GM23338 (cell line): ENCODE measurements around the gene ING3.

Source experiments
- CREB1 ChIP-seq: fragments of 250-450 bp; sonication (Bioruptor Pico); IDR thresholded peaks from 2 replicates; pipeline ENCODE4 v1.5.0; 2020; ENCODE audit warnings: low read depth, mild to moderate bottlenecking, moderate library complexity
- CTCF ChIP-seq, 2 experiments: fragments of 200-600 bp in 1 of 2; sonication (generic) in 1 of 2; conservative IDR thresholded peaks; 2 replicates each; pipeline versions ENCODE4 v1.5.1 to v1.6.1; 2016 to 2017; ENCODE audit warnings: antibody characterized with exemption in 2 of 2, low read depth in 2 of 2, mild to moderate bottlenecking in 2 of 2, moderate library complexity in 1 of 2
- EZH2 ChIP-seq: fragments of 200-600 bp; sonication (generic); IDR thresholded peaks from one replicate; pipeline ENCODE4 v1.8.0; 2017; ENCODE audit warnings: antibody characterized with exemption, mild to moderate bottlenecking, low read depth; ENCODE audit not compliant: unreplicated experiment
- EZH2phosphoT487 ChIP-seq: fragments of 200-600 bp; sonication (generic); IDR thresholded peaks from one replicate; pipeline ENCODE4 v1.8.1; 2018; ENCODE audit warnings: antibody characterized with exemption; ENCODE audit not compliant: unreplicated experiment
- JUNB ChIP-seq: IDR thresholded peaks from one replicate; pipeline ENCODE4 v1.6.1; 2016; ENCODE audit warnings: antibody characterized with exemption; ENCODE audit not compliant: unreplicated experiment
- POLR2AphosphoS5 ChIP-seq: IDR thresholded peaks from 2 replicates; pipeline ENCODE4 v1.6.1; 2016; ENCODE audit warnings: antibody characterized with exemption, low read depth
- REST ChIP-seq: IDR thresholded peaks from one replicate; pipeline ENCODE4 v1.6.1; 2018; ENCODE audit warnings: antibody characterized with exemption; ENCODE audit not compliant: unreplicated experiment
- ZNF331 ChIP-seq: fragments of 250-450 bp; sonication (Bioruptor Pico); IDR thresholded peaks from 2 replicates; pipeline ENCODE4 v1.5.0; 2020; ENCODE audit warnings: low read depth, mild to moderate bottlenecking, moderate library complexity
- TF ChIP-seq, protein P1 (sequence below): IDR thresholded peaks from 2 replicates; pipeline ENCODE4 v1.6.1; 2016; ENCODE audit warnings: antibody characterized with exemption

- TF ChIP-seq CTCF (conservative IDR thresholded peaks at IDR 0.05; ENCODE audit: low read depth in 2 of 2) (no peak), POLR2AphosphoS5 (no peak), EZH2phosphoT487 (no peak), EZH2 (no peak), ZNF331 (no peak), REST (no peak), CREB1 (CRISPR knock-in tag) (no peak), JUNB (no peak)
- TF ChIP-seq, protein P1, sequence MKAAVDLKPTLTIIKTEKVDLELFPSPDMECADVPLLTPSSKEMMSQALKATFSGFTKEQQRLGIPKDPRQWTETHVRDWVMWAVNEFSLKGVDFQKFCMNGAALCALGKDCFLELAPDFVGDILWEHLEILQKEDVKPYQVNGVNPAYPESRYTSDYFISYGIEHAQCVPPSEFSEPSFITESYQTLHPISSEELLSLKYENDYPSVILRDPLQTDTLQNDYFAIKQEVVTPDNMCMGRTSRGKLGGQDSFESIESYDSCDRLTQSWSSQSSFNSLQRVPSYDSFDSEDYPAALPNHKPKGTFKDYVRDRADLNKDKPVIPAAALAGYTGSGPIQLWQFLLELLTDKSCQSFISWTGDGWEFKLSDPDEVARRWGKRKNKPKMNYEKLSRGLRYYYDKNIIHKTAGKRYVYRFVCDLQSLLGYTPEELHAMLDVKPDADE, result no peak
Measured at GRCh38 chr7:121000081-121000983, 49.8 kb downstream of the ING3 start.
